NK-92 (cell line): Measurements from ENCODE around the gene CLCN2.
"Not testable (repeated sequence)": the region's sequence is repeated elsewhere in the genome, so short reads cannot be mapped to it uniquely, and the experiment has no call there.

Source experiments
- DNase-seq: peaks from one replicate; lab custom pipeline; 2025; ENCODE audit not compliant: unreplicated experiment; lab: John Stamatoyannopoulos, UW

Gene CLCN2

GRCh38 chr3:184347321-184348056 lies 13.9 kb downstream of the CLCN2 start:
- DNase-seq, result no peak

- no peak for DNase-seq
Observed at GRCh38 chr3:184346480-184347190, 14.8 kb downstream of the CLCN2 start.

- DNase-seq, result no peak
Observed at GRCh38 chr3:184345317-184346144, 15.9 kb downstream of the CLCN2 start.

- no peak for DNase-seq
Observed at GRCh38 chr3:184344579-184345316, 16.7 kb downstream of the CLCN2 start.

GRCh38 chr3:184343200-184343876 lies 18.1 kb downstream of the CLCN2 start:
- no peak for DNase-seq

GRCh38 chr3:184341925-184342324 lies 19.5 kb downstream of the CLCN2 start:
- DNase-seq, result no peak

GRCh38 chr3:184339451-184340135 lies 21.8 kb downstream of the CLCN2 start:
- not testable (repeated sequence) for DNase-seq

- DNase-seq, result no peak
Observed at GRCh38 chr3:184339001-184339400, 22.4 kb downstream of the CLCN2 start.

- no peak for DNase-seq
Observed at GRCh38 chr3:184338511-184338945, 22.9 kb downstream of the CLCN2 start.

GRCh38 chr3:184337981-184338380 lies 23.4 kb downstream of the CLCN2 start:
- no peak for DNase-seq

GRCh38 chr3:184337399-184337714 lies 24.0 kb downstream of the CLCN2 start, which contains the start of gene FAM131A:
TSS of gene FAM131A (plus strand) at chr3:184337600. CDS start at chr3:184337631, 31 bp downstream.
- no peak for DNase-seq

- DNase-seq, result no peak
Observed at GRCh38 chr3:184336547-184337398, 24.6 kb downstream of the CLCN2 start.

- no peak for DNase-seq
Observed at GRCh38 chr3:184335661-184336546, 25.5 kb downstream of the CLCN2 start.

- DNase-seq, result no peak
Observed at GRCh38 chr3:184335291-184335660, 26.1 kb downstream of the CLCN2 start.

GRCh38 chr3:184334470-184335158 lies 26.8 kb downstream of the CLCN2 start:
- no peak for DNase-seq

GRCh38 chr3:184333700-184334099 lies 27.7 kb downstream of the CLCN2 start:
- no peak for DNase-seq

- no peak for DNase-seq
Observed at GRCh38 chr3:184333190-184333589, 28.2 kb downstream of the CLCN2 start.
